HG03439 (cell line): ENCODE data around the gene HAP1.

ENCODE experiments used
- ATAC-seq: cut with Tn5 transposase; IDR thresholded peaks from one replicate; pipeline ENCODE4 v1.9.1; 2021; ENCODE audit warnings: mild to moderate bottlenecking, moderate library complexity; ENCODE audit not compliant: unreplicated experiment

HAP1 gene

GRCh38 chr17:41763327-41763726 lies 28.9 kb upstream of the HAP1 start:
- ATAC-seq: no peak

- no peak for ATAC-seq
Observed at GRCh38 chr17:41762841-41763240, 28.4 kb upstream of the HAP1 start.

- no peak for ATAC-seq
Observed at GRCh38 chr17:41762391-41762790, 27.9 kb upstream of the HAP1 start.

- ATAC-seq: no peak
Observed at GRCh38 chr17:41760878-41761277, 26.4 kb upstream of the HAP1 start.

- ATAC-seq: no peak
Observed at GRCh38 chr17:41758601-41759000, 24.2 kb upstream of the HAP1 start.

- ATAC-seq: no peak
Observed at GRCh38 chr17:41754066-41754465, 19.6 kb upstream of the HAP1 start.

- ATAC-seq: no peak
Observed at GRCh38 chr17:41751288-41751687, 16.8 kb upstream of the HAP1 start.

GRCh38 chr17:41750862-41751261 lies 16.4 kb upstream of the HAP1 start:
- no peak for ATAC-seq

GRCh38 chr17:41748275-41748674 lies 13.8 kb upstream of the HAP1 start:
- ATAC-seq: no peak

GRCh38 chr17:41741709-41742108 lies 7.3 kb upstream of the HAP1 start:
- ATAC-seq: no peak

- ATAC-seq: no peak
Observed at GRCh38 chr17:41740506-41740905, 6.1 kb upstream of the HAP1 start.

GRCh38 chr17:41739661-41740352 lies 5.4 kb upstream of the HAP1 start:
- no peak for ATAC-seq

- ATAC-seq: no peak
Observed at GRCh38 chr17:41738801-41739112, 4.3 kb upstream of the HAP1 start.

- no peak for ATAC-seq
Observed at GRCh38 chr17:41738077-41738800, 3.8 kb upstream of the HAP1 start.

- no peak for ATAC-seq
Observed at GRCh38 chr17:41737680-41738023, 3.2 kb upstream of the HAP1 start.

GRCh38 chr17:41736983-41737679 lies 2.7 kb upstream of the HAP1 start:
- ATAC-seq: no peak

GRCh38 chr17:41735744-41736143 lies 1.3 kb upstream of the HAP1 start:
- no peak for ATAC-seq

GRCh38 chr17:41734949-41735313 lies 488 bp upstream of the HAP1 start:
- ATAC-seq: no peak

- ATAC-seq: no peak
Observed at GRCh38 chr17:41733348-41734138, 900 bp downstream of the HAP1 start.

GRCh38 chr17:41731836-41732235 lies 2.6 kb downstream of the HAP1 start:
- no peak for ATAC-seq

GRCh38 chr17:41730479-41730878 lies 4.0 kb downstream of the HAP1 start:
- no peak for ATAC-seq

GRCh38 chr17:41728056-41728455 lies 6.4 kb downstream of the HAP1 start:
- no peak for ATAC-seq
